HG02885 (cell line): ENCODE data around the gene CALM1.

Experiments
- ATAC-seq: cut with Tn5 transposase; IDR thresholded peaks from one replicate; pipeline ENCODE4 v1.9.1; 2021; ENCODE audit warnings: mild to moderate bottlenecking; ENCODE audit not compliant: unreplicated experiment, poor library complexity

The CALM1 gene

GRCh38 chr14:90396341-90397339 lies at the start of gene CALM1:
Gene CALM1 (plus strand): TSS chr14:90397029. CDS start chr14:90397231, 202 bp downstream.
- peak; percentile 68 for ATAC-seq

- no peak for ATAC-seq
Observed at GRCh38 chr14:90348270-90348669, 48.6 kb upstream of the CALM1 start.

GRCh38 chr14:90349739-90350138 lies 47.1 kb upstream of the CALM1 start:
- no peak for ATAC-seq

GRCh38 chr14:90354551-90355298 lies 42.1 kb upstream of the CALM1 start:
- no peak for ATAC-seq

GRCh38 chr14:90355540-90356518 lies 41.0 kb upstream of the CALM1 start:
- ATAC-seq = no peak

GRCh38 chr14:90356925-90357324 lies 39.9 kb upstream of the CALM1 start:
- ATAC-seq = no peak

- no peak for ATAC-seq
Observed at GRCh38 chr14:90358359-90358758, 38.5 kb upstream of the CALM1 start.

- no peak for ATAC-seq
Observed at GRCh38 chr14:90361865-90362557, 34.8 kb upstream of the CALM1 start.

GRCh38 chr14:90362558-90362896 lies 34.3 kb upstream of the CALM1 start:
- ATAC-seq = no peak

GRCh38 chr14:90368946-90369721 lies 27.7 kb upstream of the CALM1 start:
- ATAC-seq = no peak

- ATAC-seq = no peak
Observed at GRCh38 chr14:90373887-90374286, 22.9 kb upstream of the CALM1 start.

GRCh38 chr14:90374813-90375212 lies 22.0 kb upstream of the CALM1 start:
- ATAC-seq = no peak

GRCh38 chr14:90375934-90376333 lies 20.9 kb upstream of the CALM1 start:
- ATAC-seq = no peak

GRCh38 chr14:90378249-90378648 lies 18.6 kb upstream of the CALM1 start:
- no peak for ATAC-seq

GRCh38 chr14:90379106-90379505 lies 17.7 kb upstream of the CALM1 start:
- no peak for ATAC-seq

- ATAC-seq = no peak
Observed at GRCh38 chr14:90381011-90381786, 15.6 kb upstream of the CALM1 start.

GRCh38 chr14:90381999-90382451 lies 14.8 kb upstream of the CALM1 start:
- no peak for ATAC-seq
